ENCODE measurements around the gene CYP4F11. TPM values are rescaled to one million over a fixed set of nuclear protein-coding genes. Genes with fewer than 3 reads are reported as not detected.
"Not testable (repeated sequence)": the region's sequence is repeated elsewhere in the genome, so short reads cannot be mapped to it uniquely, and the experiment has no call there.

CYP4F11 gene
- polyA plus RNA-seq, 10 donors = 0.12 TPM; not detected in 9

DNA sequence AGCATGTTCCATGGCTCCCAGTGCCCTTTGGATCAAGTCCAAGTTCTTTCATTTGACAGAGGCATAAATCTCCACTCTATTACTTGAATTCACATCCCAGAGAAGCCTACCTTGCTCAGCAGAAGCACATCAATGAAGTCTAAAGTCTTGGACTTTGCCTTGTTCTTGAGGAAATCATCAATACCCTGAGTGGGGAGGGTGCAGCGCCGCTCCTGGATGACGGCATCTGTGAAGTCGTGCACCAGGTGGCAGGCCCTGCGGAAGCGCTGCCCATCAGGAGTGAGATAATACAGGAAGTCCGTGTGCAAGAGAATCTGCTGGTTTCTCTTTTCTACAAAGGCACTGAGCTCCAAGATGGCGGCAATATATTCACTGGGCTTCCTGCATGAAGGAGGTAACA is 10.6 kb downstream of the CYP4F11 start:
- DNase-seq = no peak

DNA sequence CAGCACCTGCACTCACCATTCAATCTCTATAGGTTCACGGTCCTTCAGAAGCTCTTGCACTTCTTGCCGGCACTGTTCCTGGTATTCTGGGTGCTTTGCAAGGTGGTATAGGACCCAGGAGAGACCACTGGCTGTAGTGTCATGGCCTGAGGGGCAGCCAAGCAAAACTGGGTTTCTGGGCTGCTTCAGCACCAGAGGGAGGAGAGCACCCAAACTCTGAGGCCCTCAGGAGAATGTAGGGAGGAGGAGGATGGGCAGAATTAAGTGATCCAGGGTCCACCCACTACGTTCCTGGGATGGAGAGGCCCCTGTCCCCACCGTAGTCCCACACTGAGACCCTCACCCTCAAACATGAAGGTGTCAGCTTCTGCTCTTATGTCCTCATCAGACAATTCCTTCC is 12.3 kb downstream of the CYP4F11 start:
- DNase-seq = no peak

DNA sequence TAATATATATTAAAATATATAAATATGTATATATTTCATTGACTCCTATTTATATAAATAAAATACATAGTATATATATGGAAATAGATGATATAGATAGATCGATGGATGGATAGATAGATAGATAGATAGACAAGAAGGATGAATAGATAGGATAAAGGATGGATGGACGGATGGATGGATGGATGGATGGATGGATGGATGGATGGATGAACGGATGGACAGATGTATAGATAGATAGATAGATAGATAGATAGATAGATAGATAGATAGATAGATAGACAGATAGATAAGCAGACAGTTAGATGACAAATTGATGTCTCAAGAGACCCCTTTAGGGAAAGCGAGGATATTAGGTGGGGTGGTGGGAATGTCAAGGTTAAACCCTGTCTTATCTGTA is 15.1 kb downstream of the CYP4F11 start:
- DNase-seq = no peak

DNA sequence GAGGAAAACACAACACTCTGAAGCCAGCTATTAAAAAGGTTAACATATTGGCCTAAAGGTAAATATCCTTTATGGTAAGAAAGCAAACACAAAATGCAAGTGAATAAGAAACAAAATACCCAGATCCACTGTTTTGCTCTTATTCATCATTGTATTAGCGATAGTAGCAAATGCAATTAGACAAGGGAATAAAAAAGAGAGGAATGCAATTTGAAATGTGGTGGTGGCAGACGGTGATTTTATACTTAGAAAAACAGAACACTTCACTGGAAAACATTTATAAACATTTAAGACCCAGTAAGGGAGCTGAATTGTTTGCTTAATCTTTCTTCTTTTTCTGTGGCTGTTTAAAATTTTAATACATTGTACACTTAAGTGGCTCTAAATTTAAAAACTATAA is 19.2 kb downstream of the CYP4F11 start:
- DNase-seq = no peak

DNA sequence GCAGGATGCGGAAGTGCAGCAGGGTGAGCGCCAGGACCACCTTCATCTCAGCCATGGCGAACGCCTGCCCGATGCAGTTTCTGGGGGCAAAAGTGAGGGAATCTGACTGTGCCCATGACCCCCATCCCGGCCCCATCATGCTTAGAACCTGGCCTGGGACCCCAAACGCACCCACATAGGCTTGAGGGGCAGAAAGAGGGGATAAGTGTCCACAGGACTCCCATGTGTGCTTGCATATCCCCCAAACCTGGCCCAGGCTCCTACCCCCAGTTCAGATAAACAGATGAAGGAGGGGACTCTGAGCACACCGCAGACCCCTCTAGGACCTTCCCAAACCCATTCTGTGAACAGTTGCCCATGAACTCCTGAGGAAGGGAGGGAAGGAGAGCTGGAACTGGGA is 20.5 kb downstream of the CYP4F11 start:
- no peak for DNase-seq

DNA sequence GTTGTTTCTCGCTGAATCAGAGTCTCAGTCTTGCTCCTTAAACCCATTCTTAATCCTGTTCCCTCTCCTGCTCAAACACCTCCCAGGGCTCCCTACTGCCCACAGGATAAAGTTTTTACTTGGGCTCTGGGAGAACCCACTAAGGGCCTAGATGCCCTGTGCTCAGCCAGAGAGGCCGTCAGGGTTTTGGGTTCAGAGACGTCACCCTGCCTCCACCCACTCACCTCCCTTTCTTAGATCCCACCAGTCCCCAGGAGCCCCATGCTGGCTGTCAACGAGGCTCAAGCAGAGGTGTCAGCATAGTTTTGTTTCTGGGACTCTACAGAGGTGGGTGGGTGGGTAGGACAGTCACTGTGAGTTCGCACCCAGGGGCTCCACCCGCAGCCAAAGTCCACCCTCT is 20.9 kb downstream of the CYP4F11 start:
- no peak for DNase-seq

DNA sequence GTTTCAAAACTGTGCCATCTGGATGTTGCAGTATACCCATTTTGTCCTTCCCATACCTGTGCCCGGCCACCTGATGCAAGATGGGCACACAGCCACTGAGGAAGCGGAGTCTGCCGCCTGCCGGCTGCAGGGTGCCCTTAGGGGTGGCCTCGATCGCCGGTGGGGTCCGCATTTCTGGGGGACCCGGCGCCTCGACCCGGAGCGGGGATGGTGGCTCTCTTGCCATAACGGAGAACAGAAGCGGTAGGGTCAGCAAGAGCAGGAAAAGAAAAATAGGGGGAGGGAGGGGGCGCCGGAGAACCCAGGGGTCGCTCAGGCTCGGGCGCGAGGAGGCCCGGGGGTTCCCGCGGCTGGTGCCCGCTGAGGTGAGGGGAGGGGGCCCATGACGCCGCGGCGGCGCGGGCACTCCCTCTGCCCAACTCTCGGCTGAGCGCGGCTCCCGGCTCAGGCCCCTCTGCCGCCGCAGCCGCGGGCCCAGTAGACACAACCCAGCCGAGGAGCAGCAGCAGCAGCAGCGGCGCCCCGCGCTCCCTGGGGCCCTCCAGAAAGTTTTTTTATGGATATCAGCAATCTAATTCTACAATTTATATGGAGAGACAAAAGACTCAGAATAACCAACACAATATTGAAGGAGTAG is 22.6 kb downstream of the CYP4F11 start:
- no peak for DNase-seq

DNA sequence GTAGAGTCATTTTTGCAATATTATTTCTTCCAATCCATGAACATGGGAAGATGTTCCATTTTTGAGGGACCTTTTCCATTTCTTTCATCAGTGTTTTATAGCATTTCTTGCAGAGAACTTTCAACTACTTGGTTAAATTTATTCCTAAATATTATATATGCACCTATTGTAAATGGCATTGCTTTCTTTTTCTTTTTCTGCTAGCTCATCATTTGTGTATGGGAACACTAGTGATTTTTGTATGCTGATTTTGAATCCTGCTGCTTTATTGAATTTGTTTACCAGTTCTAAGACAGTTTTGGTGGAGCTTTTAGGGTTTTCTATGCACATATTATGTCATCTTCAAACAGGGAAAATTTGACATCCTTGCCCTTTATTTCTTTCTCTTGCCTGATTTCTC is 29.3 kb downstream of the CYP4F11 start:
- DNase-seq = no peak

DNA sequence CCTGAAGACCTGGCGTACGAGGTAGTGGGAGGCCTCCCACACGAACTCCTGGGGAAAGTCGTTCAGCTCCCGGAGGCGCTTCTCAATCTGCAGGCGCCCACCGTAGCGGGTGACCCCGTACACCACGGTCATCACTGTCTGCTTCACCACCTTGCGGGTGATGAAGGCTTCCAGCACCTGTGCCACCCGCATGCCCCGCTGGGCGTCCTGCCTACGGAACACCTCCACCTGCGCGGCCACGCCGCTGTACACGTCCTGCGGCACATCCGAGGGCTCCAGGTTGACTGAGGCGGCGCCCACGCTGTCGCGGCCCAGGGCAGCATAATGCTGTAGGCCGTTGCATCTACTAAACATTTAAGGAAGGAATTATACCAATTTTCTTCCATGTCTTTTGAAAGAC is 31.4 kb downstream of the CYP4F11 start:
- DNase-seq = not testable (repeated sequence)

DNA sequence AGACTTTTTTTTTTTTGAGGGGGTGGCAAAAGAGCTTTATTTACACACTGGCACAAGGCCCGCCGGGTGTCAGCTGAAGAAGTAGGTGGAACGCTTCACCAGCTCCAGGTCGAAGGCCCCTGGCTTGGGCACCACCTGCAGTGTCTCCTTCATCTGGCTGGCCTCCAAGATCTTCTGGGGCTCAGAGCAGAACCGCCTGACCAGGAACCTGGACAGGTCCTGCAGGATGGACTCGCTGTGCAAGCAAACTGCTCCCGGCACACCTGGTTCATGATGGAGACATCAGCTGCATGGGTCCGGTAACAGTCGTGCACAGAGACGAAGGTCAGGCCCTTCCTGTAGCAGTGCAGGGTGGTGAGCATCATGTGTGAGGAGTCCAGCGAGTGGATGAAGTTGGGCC is 32.1 kb downstream of the CYP4F11 start:
- DNase-seq = no peak

DNA sequence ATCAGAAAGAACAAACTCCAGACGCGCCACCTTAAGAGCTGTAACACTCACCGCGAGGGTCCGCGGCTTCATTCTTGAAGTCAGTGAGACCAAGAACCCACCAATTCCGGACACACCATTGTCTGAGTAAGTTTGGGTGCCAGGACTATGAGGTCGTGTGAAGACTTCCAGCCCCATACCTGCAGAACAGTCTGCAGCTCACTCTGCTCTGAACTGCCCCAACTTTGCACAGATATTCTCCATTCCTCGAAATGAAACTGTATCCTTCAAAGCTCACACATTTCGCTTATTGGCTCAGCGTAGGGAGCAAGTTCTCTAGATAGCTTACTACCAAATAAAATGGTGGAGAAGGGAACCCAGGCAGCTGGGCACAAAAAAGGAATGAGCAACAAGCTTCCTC is 33.8 kb downstream of the CYP4F11 start:
- DNase-seq = no peak

DNA sequence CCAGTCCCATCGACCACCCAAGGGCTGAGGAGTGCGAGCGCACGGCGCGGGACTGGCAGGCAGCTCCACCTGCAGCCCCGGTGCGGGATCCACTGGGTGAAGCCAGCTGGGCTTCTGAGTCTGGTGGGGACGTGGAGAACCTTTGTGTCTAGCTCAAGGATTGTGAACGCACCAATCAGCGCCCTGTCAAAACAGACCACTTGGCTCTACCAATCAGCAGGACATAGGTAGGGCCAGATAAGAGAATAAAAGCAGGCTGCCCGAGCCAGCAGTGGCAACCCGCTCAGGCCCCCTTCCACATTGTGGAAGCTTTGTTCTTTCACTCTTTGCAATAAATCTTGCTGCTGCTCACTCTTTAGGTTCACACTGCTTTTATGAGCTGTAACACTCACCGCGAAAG is 34.3 kb downstream of the CYP4F11 start:
- DNase-seq = not testable (repeated sequence)

DNA sequence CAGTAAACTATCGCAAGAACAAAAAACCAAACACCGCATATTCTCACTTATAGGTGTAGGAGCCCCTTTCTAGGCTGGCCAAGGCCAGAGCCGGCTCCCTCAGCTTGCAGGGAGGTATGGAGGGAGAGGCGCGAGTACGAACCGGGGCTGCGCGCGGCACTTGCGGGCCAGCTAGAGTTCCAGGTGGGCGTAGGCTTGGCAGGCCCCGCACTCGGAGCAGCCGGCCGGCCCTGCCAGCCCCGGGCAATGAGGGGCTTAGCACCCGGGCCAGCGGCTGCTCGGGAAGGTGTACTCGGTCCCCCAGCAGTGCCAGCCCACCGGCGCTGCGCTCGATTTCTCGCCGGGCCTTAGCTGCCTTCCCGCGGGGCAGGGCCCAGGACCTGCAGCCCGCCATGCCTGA is 34.8 kb downstream of the CYP4F11 start:
- DNase-seq = not testable (repeated sequence)

DNA sequence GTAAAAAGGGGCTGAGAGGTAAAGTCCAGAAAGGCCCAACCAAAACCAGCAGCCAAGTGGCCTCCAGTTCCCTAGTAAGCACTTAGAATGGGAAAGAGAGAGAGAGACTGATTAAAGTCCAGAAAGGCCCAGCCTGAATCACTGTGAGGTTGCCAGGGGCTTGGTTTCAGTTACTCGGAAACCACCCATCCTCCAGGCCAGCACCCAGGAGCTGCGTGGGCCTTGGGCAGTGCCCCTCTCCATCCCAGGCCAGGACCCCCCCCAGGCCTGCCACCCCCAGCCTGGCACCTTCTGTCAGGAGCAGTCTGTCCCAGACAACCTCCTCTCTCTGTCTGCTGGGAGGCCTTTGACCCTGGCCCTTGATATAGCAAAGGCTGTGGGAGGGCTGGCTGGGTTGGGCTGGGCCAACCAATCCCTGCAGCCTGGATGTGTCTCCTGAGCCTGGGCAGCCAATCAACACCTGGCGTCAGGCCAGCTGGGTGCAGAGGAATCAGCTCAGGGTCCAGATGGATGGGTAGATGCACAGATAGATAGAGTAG is 36.5 kb downstream of the CYP4F11 start, which contains the start of gene CYP4F2:
CYP4F2 (minus strand) TSS at position 337 of the 539 bp plus-strand sequence. CDS start 463 bp downstream, outside the sequence.
- DNase-seq = no peak

DNA sequence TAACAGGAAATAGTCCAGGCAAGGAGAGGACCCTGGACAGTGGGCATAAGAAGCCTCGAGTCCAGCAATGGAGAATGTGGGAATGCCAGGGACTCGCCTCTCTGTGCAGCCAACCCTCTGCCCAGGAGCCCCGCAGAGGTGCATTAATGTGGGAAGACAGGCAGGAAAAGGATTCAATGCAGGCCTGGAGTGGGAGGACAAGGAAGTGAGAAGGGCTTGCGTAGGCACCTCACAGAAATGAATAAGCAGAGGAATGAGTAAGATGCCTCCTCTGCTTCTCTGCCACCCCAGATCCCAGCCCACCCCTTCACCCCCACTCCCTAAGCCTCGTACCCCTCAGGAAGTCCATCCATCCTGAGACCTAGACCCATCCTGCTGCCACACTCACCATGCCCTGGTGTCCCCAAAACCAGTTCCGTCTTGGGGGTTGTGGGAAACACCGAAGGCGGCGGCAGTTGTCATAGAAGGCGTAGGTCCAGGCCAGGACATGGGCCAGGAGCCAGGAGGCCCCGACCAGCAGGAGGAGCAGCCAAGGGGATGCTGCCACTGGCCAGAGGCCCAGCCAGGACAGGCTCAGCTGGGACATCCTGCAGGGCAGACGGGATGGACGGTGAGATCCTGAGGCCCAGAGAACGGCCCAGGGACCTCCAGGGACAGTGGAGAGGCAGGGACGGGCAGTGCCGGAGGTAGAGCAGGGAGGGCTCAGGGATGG is 37.1 kb downstream of the CYP4F11 start:
- DNase-seq = no peak

DNA sequence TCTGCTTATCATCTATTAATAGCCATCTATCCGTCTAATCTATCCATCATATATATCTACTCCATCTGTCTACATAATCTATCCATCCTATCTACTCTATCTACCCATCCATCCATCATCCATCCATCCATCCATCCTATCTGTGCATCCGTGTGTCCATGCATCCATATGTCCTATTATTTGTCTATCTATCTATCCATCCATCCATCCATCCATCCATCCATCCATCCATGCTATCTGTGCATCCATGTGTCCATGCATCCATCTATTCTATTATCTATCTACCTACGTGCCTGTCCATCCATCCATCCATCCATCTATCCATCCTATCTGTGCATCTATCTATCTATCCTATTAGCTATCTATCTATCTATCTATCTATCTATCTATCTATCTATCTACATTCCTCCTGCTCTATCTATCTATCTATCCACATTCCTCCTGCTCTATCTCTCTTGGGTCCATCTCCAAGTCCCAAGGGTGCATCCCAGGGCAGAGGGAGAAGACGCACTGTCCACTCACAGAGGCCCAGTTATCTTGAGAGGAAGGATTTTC is 38.4 kb downstream of the CYP4F11 start:
- DNase-seq = no peak

DNA sequence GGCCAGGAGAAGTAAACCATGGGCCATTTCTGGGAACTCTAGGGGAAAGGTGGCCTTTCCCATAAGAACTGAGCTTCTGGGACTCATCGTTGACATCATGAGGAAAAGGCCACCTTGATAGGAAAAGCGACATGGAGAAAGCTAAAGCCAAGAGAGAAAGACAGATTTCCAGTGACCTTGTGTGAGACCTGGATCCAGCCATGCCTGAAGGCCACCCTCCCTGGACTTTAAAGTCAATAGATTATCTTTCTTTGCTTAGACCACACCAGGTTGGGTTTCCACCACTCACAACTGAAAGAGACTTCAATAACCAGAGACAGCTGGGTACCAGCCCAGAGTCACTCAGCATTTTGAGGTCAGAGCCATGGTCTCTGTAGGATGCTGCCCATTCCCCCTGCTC is 40.0 kb downstream of the CYP4F11 start:
- no peak for DNase-seq

DNA sequence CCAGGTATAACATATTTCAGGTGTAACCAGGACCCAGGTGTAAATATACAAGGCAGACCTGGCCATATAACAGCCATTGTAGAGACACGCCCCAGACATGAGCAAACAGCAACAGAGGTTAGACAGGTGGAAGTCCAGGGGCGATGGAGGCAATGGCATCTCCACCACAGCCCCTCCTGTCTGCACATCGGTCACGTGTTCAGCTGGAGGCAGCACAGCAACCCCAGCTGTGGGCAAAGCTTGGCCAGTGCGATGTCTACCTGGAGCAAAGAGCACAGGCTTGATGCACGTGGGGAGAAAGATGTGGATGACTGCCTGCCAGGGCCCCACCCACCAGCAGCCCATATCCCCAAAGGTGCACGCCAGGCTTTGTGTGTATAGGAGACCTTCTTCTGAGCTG is 40.9 kb downstream of the CYP4F11 start:
- no peak for DNase-seq

DNA sequence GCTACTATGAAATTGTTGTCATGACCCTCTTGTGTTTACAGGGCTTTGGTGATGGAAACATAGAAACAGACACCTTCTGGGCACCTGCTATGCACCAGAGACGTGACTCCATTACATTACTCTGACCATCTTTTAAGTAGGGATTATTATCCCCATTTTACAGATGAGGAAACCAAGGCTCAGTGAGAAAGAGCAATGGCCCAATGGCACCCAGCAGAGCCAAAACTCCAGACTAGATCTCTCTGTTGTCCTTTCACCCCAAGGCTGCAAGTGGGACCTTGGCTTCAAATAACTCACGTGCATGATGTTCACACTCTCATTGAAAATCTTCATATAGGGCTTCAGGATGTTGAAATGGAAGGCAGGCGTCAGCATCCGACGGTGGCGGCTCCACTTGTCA is 42.3 kb downstream of the CYP4F11 start:
- DNase-seq = no peak

DNA sequence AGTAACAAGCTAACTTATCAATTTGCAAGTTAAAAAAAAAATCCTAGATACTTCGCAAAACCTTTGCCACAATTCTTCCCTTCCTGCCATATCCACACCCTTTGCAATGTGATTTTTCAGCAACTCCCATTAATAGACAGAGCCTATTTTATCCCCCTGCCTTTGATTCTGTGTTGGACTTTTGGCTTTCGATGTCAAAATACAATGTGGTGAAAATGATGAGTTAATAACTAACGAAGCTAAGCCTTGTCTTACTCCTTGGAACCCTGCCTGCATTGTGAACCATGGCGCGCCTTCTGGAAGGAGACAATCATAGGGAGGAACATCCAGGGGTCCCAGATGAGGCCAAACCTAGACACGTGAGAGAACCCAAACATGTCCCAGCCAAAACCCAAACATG is 42.9 kb downstream of the CYP4F11 start:
- DNase-seq = no peak

DNA sequence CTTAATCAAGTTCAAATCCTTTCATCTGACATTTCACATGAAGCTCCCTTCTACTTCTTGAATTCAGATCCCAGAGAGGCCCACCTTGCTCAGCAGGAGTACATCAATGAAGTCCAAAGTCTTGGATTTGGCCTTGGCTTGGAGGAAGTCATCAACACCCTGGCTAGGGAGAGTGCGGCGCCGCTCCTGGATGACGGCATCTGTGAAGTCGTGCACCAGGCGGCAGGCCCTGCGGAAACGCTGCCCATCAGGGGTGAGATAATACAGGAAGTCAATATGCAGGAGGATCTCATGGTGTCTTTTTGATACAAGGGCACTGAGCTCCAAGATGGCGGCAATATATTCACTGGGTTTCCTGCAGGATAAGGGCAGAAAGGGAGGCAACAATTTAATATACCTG is 45.0 kb downstream of the CYP4F11 start:
- not testable (repeated sequence) for DNase-seq

DNA sequence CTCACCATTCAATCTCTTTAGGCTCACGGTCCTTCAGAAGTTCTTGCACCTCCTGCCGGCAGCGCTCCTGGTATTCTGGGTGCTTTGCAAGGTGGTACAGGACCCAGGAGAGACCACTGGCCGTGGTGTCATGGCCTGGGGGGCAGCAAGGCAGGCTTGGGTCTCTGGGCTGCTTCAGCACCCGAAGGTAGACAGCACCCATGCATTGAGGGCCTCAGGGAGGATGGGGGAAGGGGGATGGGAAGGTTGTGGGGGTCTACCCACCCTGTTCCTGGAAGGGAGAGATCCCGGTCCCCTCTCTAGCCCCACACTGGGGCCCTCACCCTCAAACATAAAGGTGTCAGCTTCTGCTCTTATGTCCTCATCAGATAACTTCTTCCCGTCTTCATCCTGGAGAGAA is 48.4 kb downstream of the CYP4F11 start:
- no peak for DNase-seq

DNA sequence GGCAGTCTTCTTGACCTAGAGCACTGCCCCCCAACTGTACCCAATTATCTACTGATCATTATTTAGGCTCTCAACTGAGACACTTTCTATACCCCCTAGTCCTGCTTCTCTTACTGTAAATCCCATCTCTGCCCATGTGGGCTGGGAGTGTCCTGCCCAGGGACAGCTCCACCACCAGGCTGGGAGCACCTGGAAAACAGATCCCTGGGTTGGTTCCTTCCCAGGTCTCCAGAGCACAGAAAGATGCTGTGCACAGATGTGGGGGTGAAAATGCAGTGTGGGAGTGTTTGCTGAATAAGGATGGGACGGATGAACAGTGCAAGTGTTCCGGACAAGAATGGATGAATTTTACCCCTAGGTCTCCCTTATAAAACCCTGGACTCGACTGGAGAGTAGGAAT is 49.2 kb downstream of the CYP4F11 start:
- DNase-seq = no peak

Measured in muscle of back (tissue), 11 donors.